WTC11 (cell line): Measurements from ENCODE around the gene TSR3. TPM values are rescaled to one million over a fixed set of nuclear protein-coding genes. Genes with fewer than 3 reads are reported as not detected.

Experiments used
- ATAC-seq: fragments of 200-7000 bp; cut with Tn5 transposase; 2 replicates; pipeline ENCODE4 v1.10.0; 2021; ENCODE audit warnings: mild to moderate bottlenecking, moderate library complexity
- CTCF ChIA-PET: fragments of 300-600 bp; sonication (Branson Sonifier 250); formaldehyde crosslinking; loops from one replicate; lab custom pipeline; 2021; ENCODE audit warnings: antibody characterized with exemption; lab: Charles Lee
- POLR2A ChIA-PET: fragments of 350-600 bp; sonication (Branson Sonifier 250); formaldehyde crosslinking; loops from one replicate; lab custom pipeline; 2021; ENCODE audit warnings: antibody characterized with exemption; lab: Charles Lee
- DNase-seq: peaks from one replicate; pipeline ENCODE4 v3.0.0; 2021; ENCODE audit warnings: low spot score
- H3K27ac Mint-ChIP-seq: 2 replicates; pipeline ENCODE4 v1.8.0; 2021; ENCODE audit warnings: mixed read lengths
- H3K27me3 Mint-ChIP-seq: 2 replicates; pipeline ENCODE4 v1.8.0; 2021; ENCODE audit warnings: low read depth, mild to moderate bottlenecking, moderate library complexity, mixed read lengths
- H3K36me3 Mint-ChIP-seq: 2 replicates; pipeline ENCODE4 v1.8.0; 2021; ENCODE audit warnings: mixed read lengths
- H3K4me1 Mint-ChIP-seq: 2 replicates; pipeline ENCODE4 v1.8.0; 2022; ENCODE audit warnings: mixed read lengths
- H3K4me3 Mint-ChIP-seq: 2 replicates; pipeline ENCODE4 v1.8.0; 2021; ENCODE audit warnings: mild to moderate bottlenecking, moderate library complexity, mixed read lengths
- H3K9me3 Mint-ChIP-seq: 2 replicates; pipeline ENCODE4 v1.8.0; 2021; ENCODE audit warnings: mixed read lengths
- ATF1 ChIP-seq: sonication (generic); formaldehyde crosslinking; IDR thresholded peaks from 2 replicates; pipeline ENCODE4 v1.8.1; 2023; ENCODE audit warnings: mild to moderate bottlenecking, moderate library complexity, missing genetic modification reagents
- ATF2 ChIP-seq: sonication (generic); formaldehyde crosslinking; IDR thresholded peaks from 2 replicates; pipeline ENCODE4 v1.8.1; 2022; ENCODE audit warnings: low read depth, missing genetic modification reagents, borderline replicate concordance
- CBFB ChIP-seq: sonication (generic); formaldehyde crosslinking; IDR thresholded peaks from 2 replicates; pipeline ENCODE4 v1.8.1; 2022; ENCODE audit warnings: mild to moderate bottlenecking, low read depth, missing genetic modification reagents
- EMX1 ChIP-seq: fragments of 250-450 bp; sonication (Bioruptor Pico); IDR thresholded peaks from 2 replicates; pipeline ENCODE4 v1.8.0; 2021; ENCODE audit warnings: mild to moderate bottlenecking
- ERG ChIP-seq: fragments of 250-450 bp; sonication (Bioruptor Pico); IDR thresholded peaks from 2 replicates; pipeline ENCODE4 v1.8.0; 2021; ENCODE audit warnings: mild to moderate bottlenecking
- GRHL2 ChIP-seq: fragments of 250-450 bp; sonication (Bioruptor Pico); IDR thresholded peaks from 2 replicates; pipeline ENCODE4 v1.8.0; 2022; ENCODE audit warnings: mild to moderate bottlenecking, moderate library complexity; ENCODE audit not compliant: insufficient replicate concordance, severe bottlenecking
- IRF2 ChIP-seq: sonication (generic); formaldehyde crosslinking; IDR thresholded peaks from 2 replicates; pipeline ENCODE4 v1.8.0; 2022; ENCODE audit warnings: low read depth, missing genetic modification reagents, borderline replicate concordance
- KAT7 ChIP-seq: sonication (generic); formaldehyde crosslinking; IDR thresholded peaks from 2 replicates; pipeline ENCODE4 v1.8.1; 2023; ENCODE audit warnings: missing genetic modification reagents, mild to moderate bottlenecking, borderline replicate concordance
- NR1H2 ChIP-seq: sonication (generic); formaldehyde crosslinking; IDR thresholded peaks from 2 replicates; pipeline ENCODE4 v1.9.0; 2021; ENCODE audit warnings: mild to moderate bottlenecking, moderate library complexity, missing genetic modification reagents
- NR2C2 ChIP-seq: sonication (generic); formaldehyde crosslinking; IDR thresholded peaks from 2 replicates; pipeline ENCODE4 v1.8.0; 2022; ENCODE audit warnings: mild to moderate bottlenecking, missing genetic modification reagents
- NR3C1 ChIP-seq: sonication (generic); formaldehyde crosslinking; conservative IDR thresholded peaks from 2 replicates; pipeline ENCODE4 v1.8.1; 2023; ENCODE audit warnings: low read depth, mild to moderate bottlenecking, missing genetic modification reagents
- OVOL2 ChIP-seq: fragments of 250-450 bp; sonication (Bioruptor Pico); IDR thresholded peaks from 2 replicates; pipeline ENCODE4 v1.9.0; 2021; ENCODE audit warnings: mild to moderate bottlenecking, borderline replicate concordance
- PREB ChIP-seq: sonication (generic); formaldehyde crosslinking; IDR thresholded peaks from 2 replicates; pipeline ENCODE4 v1.8.1; 2022; ENCODE audit warnings: mild to moderate bottlenecking, missing genetic modification reagents, moderate library complexity, borderline replicate concordance
- PRRX2 ChIP-seq: fragments of 250-450 bp; sonication (Bioruptor Pico); IDR thresholded peaks from 2 replicates; pipeline ENCODE4 v1.8.0; 2021; ENCODE audit warnings: mild to moderate bottlenecking
- RELA ChIP-seq: sonication (generic); formaldehyde crosslinking; IDR thresholded peaks from 2 replicates; pipeline ENCODE4 v1.8.1; 2022; ENCODE audit warnings: missing genetic modification reagents, mild to moderate bottlenecking, borderline replicate concordance
- RORB ChIP-seq: fragments of 250-450 bp; sonication (Bioruptor Pico); IDR thresholded peaks from 2 replicates; pipeline ENCODE4 v1.9.0; 2021; ENCODE audit warnings: mild to moderate bottlenecking
- SMAD3 ChIP-seq: sonication (generic); formaldehyde crosslinking; IDR thresholded peaks from 2 replicates; pipeline ENCODE4 v1.8.0; 2022; ENCODE audit warnings: missing genetic modification reagents, mild to moderate bottlenecking, borderline replicate concordance
- SOX15 ChIP-seq: fragments of 250-450 bp; sonication (Bioruptor Pico); IDR thresholded peaks from 2 replicates; pipeline ENCODE4 v1.9.0; 2021; ENCODE audit warnings: mild to moderate bottlenecking
- SP1 ChIP-seq: sonication (generic); formaldehyde crosslinking; conservative IDR thresholded peaks from 2 replicates; pipeline ENCODE4 v1.8.1; 2022; ENCODE audit warnings: missing genetic modification reagents
- TEAD4 ChIP-seq: sonication (generic); formaldehyde crosslinking; IDR thresholded peaks from 2 replicates; pipeline ENCODE4 v1.8.0; 2022; ENCODE audit warnings: mild to moderate bottlenecking, missing genetic modification reagents
- ZNF232 ChIP-seq: sonication (generic); formaldehyde crosslinking; IDR thresholded peaks from 2 replicates; pipeline ENCODE4 v1.8.0; 2022; ENCODE audit warnings: mild to moderate bottlenecking, missing genetic modification reagents
- ZNF671 ChIP-seq: fragments of 250-450 bp; sonication (Bioruptor Pico); IDR thresholded peaks from 2 replicates; pipeline ENCODE4 v1.8.0; 2021; ENCODE audit warnings: mild to moderate bottlenecking
- total RNA-seq: library from RNA; stranded (reverse); gene quantifications from 3 replicates; pipeline ENCODE4 v1.2.3, GENCODE V29; 2021
- TF ChIP-seq, protein P1 (sequence below): fragments of 250-450 bp; sonication (Bioruptor Pico); IDR thresholded peaks from 2 replicates; pipeline ENCODE4 v1.9.0; 2021; ENCODE audit warnings: mild to moderate bottlenecking
- TF ChIP-seq, protein P2 (sequence below): sonication (generic); formaldehyde crosslinking; IDR thresholded peaks from 2 replicates; pipeline ENCODE4 v1.8.1; 2023; ENCODE audit warnings: mild to moderate bottlenecking, missing genetic modification reagents, moderate library complexity
- TF ChIP-seq, protein P3 (sequence below): sonication (generic); formaldehyde crosslinking; IDR thresholded peaks from 2 replicates; pipeline ENCODE4 v1.8.0; 2022; ENCODE audit warnings: mild to moderate bottlenecking, missing genetic modification reagents
- TF ChIP-seq, protein P4 (sequence below): sonication (generic); formaldehyde crosslinking; IDR thresholded peaks from 2 replicates; pipeline ENCODE4 v1.8.1; 2022; ENCODE audit warnings: low read depth, mild to moderate bottlenecking, moderate library complexity, missing genetic modification reagents, borderline replicate concordance
- TF ChIP-seq, protein P5 (sequence below): sonication (generic); formaldehyde crosslinking; conservative IDR thresholded peaks from 2 replicates; pipeline ENCODE4 v1.8.1; 2023; ENCODE audit warnings: mild to moderate bottlenecking, low read depth, missing genetic modification reagents, moderate library complexity

The TSR3 gene
- total RNA-seq, 1 experiment from 2014 or later: 66.3 TPM

- peaks cover 18% of the 10 kb centered on the region for H3K4me1 Mint-ChIP-seq
- peak overlapping the region; percentile 85 for H3K4me3 Mint-ChIP-seq
- POLR2A ChIA-PET: interaction anchor here (1.2 to 1.4 kb wide), 3 partner anchors 28 to 113 kb away, joined by 3 to 12 read pairs (median 3); partner anchors contain the start of gene TELO2
- peak; percentile 79 for DNase-seq
- H3K27me3 Mint-ChIP-seq: no peaks in the 10 kb centered on the region
- H3K36me3 Mint-ChIP-seq: peaks cover 2% of the 10 kb centered on the region; the same call in 1 of the 2 replicates
- ATAC-seq: peak; percentile 78
- peak overlapping the region; percentile 90; the same call in 1 of the 2 replicates for H3K27ac Mint-ChIP-seq
- CTCF ChIA-PET: interaction anchor here (0.5 to 3.1 kb wide), 17 partner anchors 9 to 658 kb away, joined by 3 to 31 read pairs (median 4); partner anchors contain the start of genes MAPK8IP3 and NPW
- no peaks in the 10 kb centered on the region for H3K9me3 Mint-ChIP-seq
- TF ChIP-seq RELA (CRISPR knock-in tag): no peak; the same call in 1 of the 2 replicates
- TF ChIP-seq TEAD4: no peak
- no peak for TF ChIP-seq EMX1 (CRISPR knock-in tag)
- TF ChIP-seq ZNF232 (CRISPR knock-in tag): no peak
- TF ChIP-seq GRHL2 (CRISPR knock-in tag): no peak
- no peak for TF ChIP-seq ZNF671 (CRISPR knock-in tag)
- no peak for TF ChIP-seq PRRX2 (CRISPR knock-in tag)
- TF ChIP-seq ATF1 (CRISPR knock-in tag): no peak
- TF ChIP-seq, protein P1, sequence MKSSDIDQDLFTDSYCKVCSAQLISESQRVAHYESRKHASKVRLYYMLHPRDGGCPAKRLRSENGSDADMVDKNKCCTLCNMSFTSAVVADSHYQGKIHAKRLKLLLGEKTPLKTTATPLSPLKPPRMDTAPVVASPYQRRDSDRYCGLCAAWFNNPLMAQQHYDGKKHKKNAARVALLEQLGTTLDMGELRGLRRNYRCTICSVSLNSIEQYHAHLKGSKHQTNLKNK (CRISPR knock-in tag): no peak
- no peak for TF ChIP-seq NR3C1 (CRISPR knock-in tag)
- TF ChIP-seq, protein P2, sequence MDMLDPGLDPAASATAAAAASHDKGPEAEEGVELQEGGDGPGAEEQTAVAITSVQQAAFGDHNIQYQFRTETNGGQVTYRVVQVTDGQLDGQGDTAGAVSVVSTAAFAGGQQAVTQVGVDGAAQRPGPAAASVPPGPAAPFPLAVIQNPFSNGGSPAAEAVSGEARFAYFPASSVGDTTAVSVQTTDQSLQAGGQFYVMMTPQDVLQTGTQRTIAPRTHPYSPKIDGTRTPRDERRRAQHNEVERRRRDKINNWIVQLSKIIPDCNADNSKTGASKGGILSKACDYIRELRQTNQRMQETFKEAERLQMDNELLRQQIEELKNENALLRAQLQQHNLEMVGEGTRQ (CRISPR knock-in tag): peak; percentile 46
- TF ChIP-seq, protein P3, sequence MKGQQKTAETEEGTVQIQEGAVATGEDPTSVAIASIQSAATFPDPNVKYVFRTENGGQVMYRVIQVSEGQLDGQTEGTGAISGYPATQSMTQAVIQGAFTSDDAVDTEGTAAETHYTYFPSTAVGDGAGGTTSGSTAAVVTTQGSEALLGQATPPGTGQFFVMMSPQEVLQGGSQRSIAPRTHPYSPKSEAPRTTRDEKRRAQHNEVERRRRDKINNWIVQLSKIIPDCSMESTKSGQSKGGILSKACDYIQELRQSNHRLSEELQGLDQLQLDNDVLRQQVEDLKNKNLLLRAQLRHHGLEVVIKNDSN (CRISPR knock-in tag): no peak; the same call in 1 of the 2 replicates
- TF ChIP-seq, protein P4, sequence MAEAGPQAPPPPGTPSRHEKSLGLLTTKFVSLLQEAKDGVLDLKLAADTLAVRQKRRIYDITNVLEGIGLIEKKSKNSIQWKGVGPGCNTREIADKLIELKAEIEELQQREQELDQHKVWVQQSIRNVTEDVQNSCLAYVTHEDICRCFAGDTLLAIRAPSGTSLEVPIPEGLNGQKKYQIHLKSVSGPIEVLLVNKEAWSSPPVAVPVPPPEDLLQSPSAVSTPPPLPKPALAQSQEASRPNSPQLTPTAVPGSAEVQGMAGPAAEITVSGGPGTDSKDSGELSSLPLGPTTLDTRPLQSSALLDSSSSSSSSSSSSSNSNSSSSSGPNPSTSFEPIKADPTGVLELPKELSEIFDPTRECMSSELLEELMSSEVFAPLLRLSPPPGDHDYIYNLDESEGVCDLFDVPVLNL (CRISPR knock-in tag): no peak
- no peak for TF ChIP-seq NR2C2
- TF ChIP-seq KAT7 (CRISPR knock-in tag): no peak
- no peak for TF ChIP-seq NR1H2
- TF ChIP-seq SP1 (CRISPR knock-in tag): peak; percentile 79
- no peak for TF ChIP-seq IRF2 (CRISPR knock-in tag)
- TF ChIP-seq, protein P5, sequence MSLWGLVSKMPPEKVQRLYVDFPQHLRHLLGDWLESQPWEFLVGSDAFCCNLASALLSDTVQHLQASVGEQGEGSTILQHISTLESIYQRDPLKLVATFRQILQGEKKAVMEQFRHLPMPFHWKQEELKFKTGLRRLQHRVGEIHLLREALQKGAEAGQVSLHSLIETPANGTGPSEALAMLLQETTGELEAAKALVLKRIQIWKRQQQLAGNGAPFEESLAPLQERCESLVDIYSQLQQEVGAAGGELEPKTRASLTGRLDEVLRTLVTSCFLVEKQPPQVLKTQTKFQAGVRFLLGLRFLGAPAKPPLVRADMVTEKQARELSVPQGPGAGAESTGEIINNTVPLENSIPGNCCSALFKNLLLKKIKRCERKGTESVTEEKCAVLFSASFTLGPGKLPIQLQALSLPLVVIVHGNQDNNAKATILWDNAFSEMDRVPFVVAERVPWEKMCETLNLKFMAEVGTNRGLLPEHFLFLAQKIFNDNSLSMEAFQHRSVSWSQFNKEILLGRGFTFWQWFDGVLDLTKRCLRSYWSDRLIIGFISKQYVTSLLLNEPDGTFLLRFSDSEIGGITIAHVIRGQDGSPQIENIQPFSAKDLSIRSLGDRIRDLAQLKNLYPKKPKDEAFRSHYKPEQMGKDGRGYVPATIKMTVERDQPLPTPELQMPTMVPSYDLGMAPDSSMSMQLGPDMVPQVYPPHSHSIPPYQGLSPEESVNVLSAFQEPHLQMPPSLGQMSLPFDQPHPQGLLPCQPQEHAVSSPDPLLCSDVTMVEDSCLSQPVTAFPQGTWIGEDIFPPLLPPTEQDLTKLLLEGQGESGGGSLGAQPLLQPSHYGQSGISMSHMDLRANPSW: no peak
- TF ChIP-seq PREB (CRISPR knock-in tag): no peak
- 0 out of 2 replicates have a peak, but pooled peaks have one; percentile 27 for TF ChIP-seq CBFB (CRISPR knock-in tag)
- no peak for TF ChIP-seq RORB (CRISPR knock-in tag)
- no peak for TF ChIP-seq ATF2 (CRISPR knock-in tag)
- TF ChIP-seq ERG (CRISPR knock-in tag): no peak
- TF ChIP-seq SOX15 (CRISPR knock-in tag): no peak
- TF ChIP-seq SMAD3 (CRISPR knock-in tag): 0 out of 2 replicates have a peak, but pooled peaks have one; percentile 37
- no peak for TF ChIP-seq OVOL2 (CRISPR knock-in tag)
Measured at GRCh38 chr16:1379304-1380076, 27.8 kb upstream of the TSR3 start.
